Astrocyte of the spinal cord (primary cell): ENCODE measurements around the gene THBS1.

Experiments
- DNase-seq: peaks from one replicate; pipeline ENCODE4 v3.0.0; 2011; ENCODE audit warnings: low read depth, low spot score
- H3K4me3 ChIP-seq: 2 replicates; pipeline ENCODE4 v1.5.1; 2011; ENCODE audit warnings: low read depth, mild to moderate bottlenecking, low read length, moderate library complexity
- CTCF ChIP-seq: IDR thresholded peaks from 2 replicates; pipeline ENCODE4 v1.5.1; 2012; ENCODE audit warnings: low read depth, mild to moderate bottlenecking, low read length, inconsistent platforms
- in situ Hi-C: cut with HindIII; loops from 2 replicates; pipeline ENCODE4 v1.10.0; 2017; ENCODE audit warnings: low sequenced_read_pairs

Gene THBS1

GRCh38 chr15:39582977-39583595, 2.2 kb downstream of the THBS1 start:
- TF ChIP-seq CTCF: no peak
- peak; percentile 41 for DNase-seq
- in situ Hi-C loops: no loop called here
- peak overlapping the region; percentile 68 for H3K4me3 ChIP-seq

- peak; percentile 41 for TF ChIP-seq CTCF
- peak overlapping the region; percentile 68 for H3K4me3 ChIP-seq
Measured at GRCh38 chr15:39583596-39584265, 2.9 kb downstream of the THBS1 start.

GRCh38 chr15:39584266-39584659, 3.4 kb downstream of the THBS1 start:
- TF ChIP-seq CTCF: no peak
- H3K4me3 ChIP-seq: peak overlapping the region; percentile 68
- in situ Hi-C loops: no loop called here
- DNase-seq: no peak

More at GRCh38 chr15:39583596-39584265, 2.9 kb downstream of the THBS1 start:
- in situ Hi-C loops: no loop called here
- DNase-seq: peak; percentile 34

- in situ Hi-C loops: no loop called here
- TF ChIP-seq CTCF: no peak
- no peak for DNase-seq
- no peak overlapping the region for H3K4me3 ChIP-seq
Measured at GRCh38 chr15:39584662-39585388, 3.9 kb downstream of the THBS1 start.

- in situ Hi-C loops: no loop called here
- TF ChIP-seq CTCF: no peak
- H3K4me3 ChIP-seq: no peak overlapping the region
- peak; percentile 9 for DNase-seq
Measured at GRCh38 chr15:39585389-39585841, 4.5 kb downstream of the THBS1 start.

- no peak overlapping the region for H3K4me3 ChIP-seq
- DNase-seq: no peak
- in situ Hi-C loops: no loop called here
- TF ChIP-seq CTCF: no peak
Measured at GRCh38 chr15:39585871-39586301, 5.0 kb downstream of the THBS1 start.
